Mammary epithelial cell (primary cell): ENCODE data around the gene CD8B.

ENCODE experiments used
- EZH2 ChIP-seq: IDR thresholded peaks from 2 replicates; pipeline ENCODE4 v1.6.1; 2012; ENCODE audit warnings: low read length, inconsistent platforms, borderline replicate concordance
- TF ChIP-seq, protein P1 (sequence below), 2 donors: IDR thresholded peaks in 1 of 2; conservative IDR thresholded peaks in 1 of 2; 2 replicates each; pipeline ENCODE4 v1.5.1; 2011 to 2012; ENCODE audit warnings: inconsistent platforms in 2 of 2, low read length in 2 of 2, mild to moderate bottlenecking in 2 of 2, control low read depth in 1 of 2, low read depth in 1 of 2; ENCODE audit not compliant: insufficient read depth in 1 of 2; ENCODE audit errors: extremely low read depth in 1 of 2

DNA sequence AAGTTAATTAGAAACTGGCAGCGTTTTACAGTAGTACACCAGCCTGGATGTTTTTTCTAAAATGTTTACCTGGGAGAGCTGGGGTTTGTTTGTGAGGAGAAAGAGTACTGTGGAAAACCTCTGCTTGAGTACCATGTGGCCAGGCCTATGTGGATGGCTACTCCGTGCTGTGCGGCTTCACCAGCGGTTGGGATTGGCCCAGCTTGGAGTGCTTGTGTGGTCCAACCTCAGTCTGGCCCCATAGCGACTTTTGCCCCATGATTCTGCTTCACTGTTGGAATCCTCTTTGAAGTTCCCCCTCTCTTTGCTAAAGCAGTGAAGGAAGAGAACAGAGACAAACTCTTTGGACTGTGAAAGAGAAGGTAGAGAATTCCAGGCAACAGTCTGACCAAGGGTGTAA, 86.8 kb downstream of the CD8B start:
- TF ChIP-seq, protein P1, sequence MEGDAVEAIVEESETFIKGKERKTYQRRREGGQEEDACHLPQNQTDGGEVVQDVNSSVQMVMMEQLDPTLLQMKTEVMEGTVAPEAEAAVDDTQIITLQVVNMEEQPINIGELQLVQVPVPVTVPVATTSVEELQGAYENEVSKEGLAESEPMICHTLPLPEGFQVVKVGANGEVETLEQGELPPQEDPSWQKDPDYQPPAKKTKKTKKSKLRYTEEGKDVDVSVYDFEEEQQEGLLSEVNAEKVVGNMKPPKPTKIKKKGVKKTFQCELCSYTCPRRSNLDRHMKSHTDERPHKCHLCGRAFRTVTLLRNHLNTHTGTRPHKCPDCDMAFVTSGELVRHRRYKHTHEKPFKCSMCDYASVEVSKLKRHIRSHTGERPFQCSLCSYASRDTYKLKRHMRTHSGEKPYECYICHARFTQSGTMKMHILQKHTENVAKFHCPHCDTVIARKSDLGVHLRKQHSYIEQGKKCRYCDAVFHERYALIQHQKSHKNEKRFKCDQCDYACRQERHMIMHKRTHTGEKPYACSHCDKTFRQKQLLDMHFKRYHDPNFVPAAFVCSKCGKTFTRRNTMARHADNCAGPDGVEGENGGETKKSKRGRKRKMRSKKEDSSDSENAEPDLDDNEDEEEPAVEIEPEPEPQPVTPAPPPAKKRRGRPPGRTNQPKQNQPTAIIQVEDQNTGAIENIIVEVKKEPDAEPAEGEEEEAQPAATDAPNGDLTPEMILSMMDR (conservative IDR thresholded peaks at IDR 0.05 in 1 of 2, IDR thresholded peaks at IDR 0.05 in 1 of 2; ENCODE audit: extremely low read depth in 1 of 2, insufficient read depth in 1 of 2, low read depth in 1 of 2, low read length in 2 of 2) = no peak
- no peak for TF ChIP-seq EZH2
